GM21526 (cell line): ENCODE data around the gene EN1.

Experiments
- ATAC-seq: cut with Tn5 transposase; IDR thresholded peaks from one replicate; pipeline ENCODE4 v1.9.1; 2021; ENCODE audit warnings: moderate library complexity; ENCODE audit not compliant: unreplicated experiment, low FRiP score

The EN1 gene

GRCh38 chr2:118801151-118801550 is 46.3 kb downstream of the EN1 start:
- no peak for ATAC-seq

- ATAC-seq: no peak
Measured at GRCh38 chr2:118800736-118801135, 46.7 kb downstream of the EN1 start.

- ATAC-seq: no peak
Measured at GRCh38 chr2:118794546-118794945, 52.9 kb downstream of the EN1 start.
